HUES64 (cell line): ENCODE data around the gene PSMB4.
A peak's percentile ranks its signal among the peaks of the same experiment; 100 is the strongest.
"Not testable (repeated sequence)": the region's sequence is repeated elsewhere in the genome, so short reads cannot be mapped to it uniquely, and the experiment has no call there.

Source experiments
- H3K27ac ChIP-seq: 2 replicates; pipeline ENCODE4 v1.7.0; 2013; ENCODE audit warnings: low read depth, low read length, inconsistent platforms
- H3K27me3 ChIP-seq: 2 replicates; pipeline ENCODE4 v1.6.1; 2013; ENCODE audit warnings: mild to moderate bottlenecking, low read length; ENCODE audit not compliant: insufficient read depth
- H3K36me3 ChIP-seq: 2 replicates; pipeline ENCODE4 v1.6.1; 2013; ENCODE audit warnings: mild to moderate bottlenecking, low read length; ENCODE audit not compliant: insufficient read depth
- H3K4me1 ChIP-seq: 2 replicates; pipeline ENCODE4 v1.6.1; 2013; ENCODE audit warnings: mild to moderate bottlenecking, low read length, moderate library complexity; ENCODE audit not compliant: insufficient read depth
- H3K4me3 ChIP-seq: 2 replicates; pipeline ENCODE4 v1.5.1; 2013; ENCODE audit warnings: mild to moderate bottlenecking, low read length, moderate library complexity
- H3K9ac ChIP-seq: 2 replicates; pipeline ENCODE4 v1.6.1; 2013; ENCODE audit warnings: mild to moderate bottlenecking, low read depth, low read length
- H3K9me3 ChIP-seq: 2 replicates; pipeline ENCODE4 v1.6.1; 2013; ENCODE audit warnings: low read depth, low read length; ENCODE audit not compliant: insufficient read depth
- WGBS: fragments of 150-250, 120-280 bp; methylation state at CpG from one replicate; pipeline ENCODE4 v1.1.7; 2013; ENCODE audit warnings: missing lambda C conversion rate; 5-methylcytosine and 5-hydroxymethylcytosine counted together

The PSMB4 gene

DNA sequence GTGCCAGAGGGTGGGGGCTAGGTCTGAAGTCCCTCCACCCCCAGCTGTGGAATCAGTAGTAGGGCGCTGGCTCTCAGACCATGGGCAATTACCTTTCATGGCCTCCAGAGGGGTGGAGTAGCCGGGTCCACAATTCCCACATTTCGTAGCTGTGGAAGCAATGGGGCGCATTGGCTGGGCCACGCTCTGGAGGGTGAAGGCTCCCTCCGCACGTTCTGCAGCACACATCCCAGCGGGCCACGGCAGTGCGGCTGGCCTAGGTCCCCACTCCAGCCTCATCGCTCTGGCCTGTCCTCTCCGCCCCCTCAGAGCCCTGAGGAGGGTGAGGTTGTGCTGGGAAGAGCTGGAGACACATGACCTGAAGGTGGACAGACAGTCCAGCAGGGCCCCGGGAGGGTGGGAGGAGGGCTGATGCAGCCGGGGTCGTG, 29.7 kb upstream of the PSMB4 start:
- WGBS: 92% methylated on average over 15 of the region's 15 CpGs
- Histone ChIP-seq H3K4me3 (no peak overlapping the region), H3K36me3 (peaks cover 14% of the 10 kb centered on the region), H3K4me1 (peaks cover 6% of the 10 kb centered on the region; the same call in 1 of the 2 replicates), H3K27me3 (no peaks in the 10 kb centered on the region), H3K9me3 (no peaks in the 10 kb centered on the region), H3K27ac (no peak overlapping the region), H3K9ac (no peak overlapping the region)

DNA sequence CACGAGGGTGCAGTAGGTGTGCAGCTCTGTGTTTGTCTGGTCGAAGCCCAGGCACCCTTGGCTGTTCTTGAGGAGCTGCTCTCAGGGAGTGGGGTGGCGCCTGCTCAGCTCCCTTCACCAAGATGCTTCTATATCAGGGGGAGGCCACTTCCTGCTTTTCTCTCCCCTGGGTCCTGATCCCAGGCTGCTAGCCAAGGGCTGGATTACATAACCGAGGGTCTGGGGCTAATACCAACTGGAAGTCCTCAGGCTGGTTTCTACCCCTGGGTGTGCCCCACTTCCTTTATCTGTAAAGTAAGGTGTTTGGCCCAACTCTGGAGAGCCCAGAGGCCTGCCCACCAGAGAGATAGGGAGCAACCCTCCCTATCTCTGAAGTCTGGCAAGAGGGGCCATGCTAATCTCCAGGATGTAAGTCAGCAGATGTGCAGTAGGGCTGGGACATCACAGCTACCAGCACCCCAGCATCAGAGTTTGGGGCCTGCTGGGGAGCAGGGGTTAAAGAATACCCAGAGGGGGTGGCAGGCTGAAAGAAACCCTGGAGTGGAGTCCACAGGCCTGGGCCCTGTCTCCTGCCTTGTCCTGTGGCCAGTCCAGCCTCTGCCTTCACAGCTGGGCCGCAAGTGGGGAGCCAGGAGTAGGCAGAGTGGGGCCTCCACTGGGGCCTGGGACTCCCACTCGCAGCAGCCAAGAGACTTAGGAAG, 29.0 kb upstream of the PSMB4 start:
- H3K36me3 ChIP-seq: peaks cover 9% of the 10 kb centered on the region; the same call in 1 of the 2 replicates
- 92% methylated on average over 6 of the region's 6 CpGs for WGBS
- peaks cover 6% of the 10 kb centered on the region; the same call in 1 of the 2 replicates for H3K4me1 ChIP-seq
- no peak overlapping the region for H3K9ac ChIP-seq
- H3K27me3 ChIP-seq: no peaks in the 10 kb centered on the region
- no peak overlapping the region for H3K4me3 ChIP-seq
- H3K9me3 ChIP-seq: no peaks in the 10 kb centered on the region
- H3K27ac ChIP-seq: no peak overlapping the region

DNA sequence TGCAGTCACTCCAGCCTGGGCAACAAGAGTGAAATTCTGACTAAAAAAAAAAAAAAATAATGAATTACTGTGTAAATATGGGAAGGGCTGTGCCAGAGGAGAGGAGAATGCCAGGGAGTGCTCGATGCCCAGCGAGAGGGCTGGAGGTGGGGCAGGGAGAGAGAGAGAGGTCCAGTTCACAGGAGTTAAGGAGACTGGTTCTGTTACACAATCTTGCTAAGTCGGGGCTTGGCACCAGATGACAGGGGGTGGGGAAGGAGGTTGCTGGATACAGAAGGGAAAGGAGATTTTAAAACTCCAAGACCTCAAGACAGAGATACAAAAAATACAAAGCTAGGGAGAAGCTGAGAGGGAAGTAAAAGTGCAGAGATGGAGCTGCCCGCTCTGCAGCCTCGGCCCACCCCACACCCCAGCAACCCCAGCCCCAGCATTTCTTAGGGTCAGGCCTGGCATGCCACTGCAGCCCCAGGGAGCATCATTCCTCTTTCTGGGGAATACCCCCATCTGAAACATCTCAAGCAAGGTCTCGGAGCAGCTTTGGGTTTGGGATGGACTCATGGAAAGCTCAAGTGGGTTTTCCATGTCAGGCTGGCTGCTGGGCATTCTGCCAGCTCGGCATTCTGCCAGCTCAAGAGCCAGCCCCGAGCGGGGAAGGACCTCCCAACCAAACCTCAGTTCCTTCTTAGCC, 27.9 kb upstream of the PSMB4 start:
- no peak overlapping the region for H3K4me3 ChIP-seq
- H3K9me3 ChIP-seq: no peaks in the 10 kb centered on the region
- peaks cover 6% of the 10 kb centered on the region; the same call in 1 of the 2 replicates for H3K4me1 ChIP-seq
- no peaks in the 10 kb centered on the region for H3K27me3 ChIP-seq
- no peak overlapping the region for H3K27ac ChIP-seq
- H3K36me3 ChIP-seq: peaks cover 6% of the 10 kb centered on the region; the same call in 1 of the 2 replicates
- no peak overlapping the region for H3K9ac ChIP-seq
- 90% methylated on average over 7 of the region's 9 CpGs for WGBS

- Histone ChIP-seq H3K27me3 (no peaks in the 10 kb centered on the region), H3K36me3 (0 out of 2 replicates have a peak, but pooled peaks cover 3% of the 10 kb centered on the region), H3K4me3 (peak within 1 kb of the TSS; percentile 55), H3K27ac (no peak within 1 kb of the TSS), H3K9me3 (no peaks in the 10 kb centered on the region), H3K9ac (peak within 1 kb of the TSS; percentile 69), H3K4me1 (peaks cover 6% of the 10 kb centered on the region; the same call in 1 of the 2 replicates)
- 22% methylated on average over 11 of the region's 11 CpGs for WGBS
Observed at GRCh38 chr1:151372058-151372934, 27.1 kb upstream of the PSMB4 start, which contains the start of gene SELENBP1. Gene SELENBP1 (minus strand): TSS chr1:151372705. CDS start chr1:151372641, 64 bp downstream.

- Histone ChIP-seq H3K9me3 (no peaks in the 10 kb centered on the region), H3K36me3 (no peaks in the 10 kb centered on the region), H3K9ac (no peak overlapping the region), H3K27ac (no peak overlapping the region), H3K4me1 (peaks cover 6% of the 10 kb centered on the region; the same call in 1 of the 2 replicates), H3K4me3 (no peak overlapping the region), H3K27me3 (no peaks in the 10 kb centered on the region)
- WGBS: 94% methylated on average over 14 of the region's 14 CpGs
Observed at GRCh38 chr1:151373196-151373595, 26.2 kb upstream of the PSMB4 start.

DNA sequence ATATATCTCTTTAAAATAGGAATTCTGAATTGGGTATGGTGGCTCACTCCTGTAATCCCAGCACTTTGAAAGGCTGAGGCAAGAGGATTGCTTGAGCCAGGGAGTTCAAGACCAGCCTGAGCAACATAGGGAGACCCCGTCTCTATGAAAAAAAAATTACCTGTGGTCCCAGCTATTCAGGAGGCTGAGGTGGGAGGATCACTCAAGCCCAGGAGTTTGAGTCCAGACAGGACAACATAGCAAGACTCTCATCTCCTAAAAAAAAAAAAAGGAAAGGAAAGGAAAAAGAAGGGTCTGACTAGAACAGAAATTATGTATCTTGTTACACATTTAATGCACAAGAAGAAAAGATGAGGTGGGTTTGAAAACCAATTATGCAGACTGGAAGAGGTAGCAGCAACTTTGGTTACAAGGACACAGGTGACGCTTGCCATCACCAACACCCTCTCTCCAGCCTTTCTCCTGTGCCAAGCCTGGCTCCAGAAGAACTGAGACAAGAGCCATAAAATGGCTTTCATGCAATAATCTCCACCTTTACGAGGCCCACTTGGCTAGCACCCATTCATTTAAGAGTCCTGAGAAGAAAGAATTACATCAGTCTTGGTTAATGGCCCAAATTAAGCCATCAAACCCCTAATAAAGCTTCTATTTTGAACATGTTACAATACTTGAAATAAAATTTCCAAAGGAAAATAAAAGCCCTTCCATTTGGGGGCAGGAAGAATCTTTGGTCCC, 22.1 kb upstream of the PSMB4 start:
- no peak overlapping the region for H3K4me3 ChIP-seq
- H3K9ac ChIP-seq: no peak overlapping the region
- H3K27ac ChIP-seq: no peak overlapping the region
- H3K27me3 ChIP-seq: no peaks in the 10 kb centered on the region
- H3K36me3 ChIP-seq: no peaks in the 10 kb centered on the region
- WGBS: 90% methylated on average over 3 of the region's 3 CpGs
- no peaks in the 10 kb centered on the region for H3K9me3 ChIP-seq
- H3K4me1 ChIP-seq: no peaks in the 10 kb centered on the region

GRCh38 chr1:151384584-151384983, 14.8 kb upstream of the PSMB4 start:
- no peak overlapping the region for H3K9ac ChIP-seq
- H3K27ac ChIP-seq: no peak overlapping the region
- H3K9me3 ChIP-seq: no peaks in the 10 kb centered on the region
- no peaks in the 10 kb centered on the region for H3K4me1 ChIP-seq
- H3K4me3 ChIP-seq: no peak overlapping the region
- WGBS: 93% methylated on average over 3 of the region's 3 CpGs
- H3K27me3 ChIP-seq: no peaks in the 10 kb centered on the region
- no peaks in the 10 kb centered on the region for H3K36me3 ChIP-seq

GRCh38 chr1:151386002-151386401, 13.4 kb upstream of the PSMB4 start:
- Histone ChIP-seq H3K9me3 (no peaks in the 10 kb centered on the region), H3K27ac (no peak overlapping the region), H3K36me3 (no peaks in the 10 kb centered on the region), H3K4me1 (no peaks in the 10 kb centered on the region), H3K4me3 (no peak overlapping the region), H3K27me3 (no peaks in the 10 kb centered on the region), H3K9ac (no peak overlapping the region)
- 78% methylated on average over 2 of the region's 2 CpGs for WGBS

DNA sequence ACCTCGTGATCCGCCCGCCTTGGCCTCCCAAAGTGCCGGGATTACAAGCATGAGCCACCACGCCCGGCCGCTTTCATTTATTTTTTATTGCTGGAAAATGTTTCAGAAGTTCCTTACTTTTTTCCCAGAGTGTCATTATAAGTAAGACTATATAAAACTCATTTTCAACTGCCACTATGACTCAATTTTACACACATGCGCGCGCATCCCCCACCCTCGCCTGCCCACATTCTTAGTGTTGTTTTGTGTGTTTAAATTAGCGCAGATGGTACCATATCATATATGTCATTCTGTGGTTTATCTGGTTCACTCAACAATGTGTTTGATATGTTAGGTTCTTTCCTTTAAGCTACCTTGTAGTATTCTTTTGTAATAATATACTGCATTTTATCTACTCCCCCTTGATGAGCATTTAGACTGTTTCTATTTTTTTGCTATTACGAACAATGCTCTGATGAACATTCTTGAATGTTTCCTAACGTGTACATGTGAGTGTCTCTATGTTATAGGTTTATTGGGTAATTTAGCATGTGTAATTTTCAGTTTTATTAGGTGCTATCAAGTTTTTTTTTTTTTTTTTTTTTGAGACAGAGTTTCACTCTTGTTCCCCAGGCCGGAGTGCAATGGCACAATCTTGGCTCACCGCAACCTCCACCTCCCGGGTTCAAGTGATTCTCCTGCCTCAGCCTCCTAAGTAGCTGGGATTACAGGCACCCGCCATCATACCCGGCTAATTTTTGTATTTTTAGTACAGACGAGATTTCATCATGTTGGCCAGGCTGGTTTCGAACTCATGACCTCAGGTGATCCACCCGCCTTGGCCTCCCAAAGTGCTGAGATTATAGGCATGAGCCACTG, 8.9 kb upstream of the PSMB4 start:
- H3K27me3 ChIP-seq, H3K9ac ChIP-seq, H3K36me3 ChIP-seq, H3K4me1 ChIP-seq, H3K9me3 ChIP-seq, H3K4me3 ChIP-seq, H3K27ac ChIP-seq: not testable (repeated sequence)
- WGBS: 96% methylated on average over 19 of the region's 22 CpGs

GRCh38 chr1:151391079-151391563, 8.3 kb upstream of the PSMB4 start:
- H3K4me3 ChIP-seq: no peak overlapping the region
- H3K36me3 ChIP-seq: no peaks in the 10 kb centered on the region
- no peaks in the 10 kb centered on the region for H3K9me3 ChIP-seq
- no peak overlapping the region for H3K9ac ChIP-seq
- no peaks in the 10 kb centered on the region for H3K4me1 ChIP-seq
- WGBS: 93% methylated on average over 2 of the region's 3 CpGs
- H3K27ac ChIP-seq: no peak overlapping the region
- H3K27me3 ChIP-seq: no peaks in the 10 kb centered on the region
